Nucleus accumbens (tissue), 56 donors: Measurements from ENCODE around the gene ELOA.
A peak's percentile ranks its signal among the peaks of the same experiment; 100 is the strongest.

Experiments used
- DNase-seq, 56 donors: peaks; one replicate each; lab custom pipeline; 2025; lab: John Stamatoyannopoulos, UW

ELOA gene, protein sequence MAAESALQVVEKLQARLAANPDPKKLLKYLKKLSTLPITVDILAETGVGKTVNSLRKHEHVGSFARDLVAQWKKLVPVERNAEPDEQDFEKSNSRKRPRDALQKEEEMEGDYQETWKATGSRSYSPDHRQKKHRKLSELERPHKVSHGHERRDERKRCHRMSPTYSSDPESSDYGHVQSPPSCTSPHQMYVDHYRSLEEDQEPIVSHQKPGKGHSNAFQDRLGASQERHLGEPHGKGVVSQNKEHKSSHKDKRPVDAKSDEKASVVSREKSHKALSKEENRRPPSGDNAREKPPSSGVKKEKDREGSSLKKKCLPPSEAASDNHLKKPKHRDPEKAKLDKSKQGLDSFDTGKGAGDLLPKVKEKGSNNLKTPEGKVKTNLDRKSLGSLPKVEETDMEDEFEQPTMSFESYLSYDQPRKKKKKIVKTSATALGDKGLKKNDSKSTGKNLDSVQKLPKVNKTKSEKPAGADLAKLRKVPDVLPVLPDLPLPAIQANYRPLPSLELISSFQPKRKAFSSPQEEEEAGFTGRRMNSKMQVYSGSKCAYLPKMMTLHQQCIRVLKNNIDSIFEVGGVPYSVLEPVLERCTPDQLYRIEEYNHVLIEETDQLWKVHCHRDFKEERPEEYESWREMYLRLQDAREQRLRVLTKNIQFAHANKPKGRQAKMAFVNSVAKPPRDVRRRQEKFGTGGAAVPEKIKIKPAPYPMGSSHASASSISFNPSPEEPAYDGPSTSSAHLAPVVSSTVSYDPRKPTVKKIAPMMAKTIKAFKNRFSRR

GRCh38 chr1:23743287-23744152 is at the start of gene ELOA:
TSS of gene ELOA (plus strand) at chr1:23743471. CDS start at chr1:23743504, 33 bp downstream.
- peak in 53 of 56 donors; percentile 20 to 84 (median 55) for DNase-seq

GRCh38 chr1:23693599-23693998 is 49.7 kb upstream of the ELOA start:
- no peak for DNase-seq

DNA sequence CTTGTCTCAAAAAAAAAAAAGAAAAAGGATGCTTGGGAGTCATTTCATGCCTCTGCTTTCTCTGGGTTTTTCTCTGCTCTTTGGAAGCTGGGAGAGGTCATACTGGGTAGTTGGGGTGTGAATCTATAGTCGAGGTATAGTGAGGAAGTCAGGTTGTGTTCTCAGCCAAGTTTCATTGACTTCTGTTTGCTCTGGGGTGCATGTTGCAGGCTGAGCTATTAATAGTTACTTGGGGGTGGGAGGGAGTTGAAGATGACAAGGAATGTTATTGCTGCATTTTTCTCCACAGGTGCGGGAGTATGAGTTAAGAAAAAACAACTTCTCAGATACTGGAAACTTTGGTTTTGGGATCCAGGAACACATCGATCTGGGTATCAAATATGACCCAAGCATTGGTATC is 48.9 kb upstream of the ELOA start:
- peak in 2 of 56 donors; percentile 1 to 7 for DNase-seq

DNA sequence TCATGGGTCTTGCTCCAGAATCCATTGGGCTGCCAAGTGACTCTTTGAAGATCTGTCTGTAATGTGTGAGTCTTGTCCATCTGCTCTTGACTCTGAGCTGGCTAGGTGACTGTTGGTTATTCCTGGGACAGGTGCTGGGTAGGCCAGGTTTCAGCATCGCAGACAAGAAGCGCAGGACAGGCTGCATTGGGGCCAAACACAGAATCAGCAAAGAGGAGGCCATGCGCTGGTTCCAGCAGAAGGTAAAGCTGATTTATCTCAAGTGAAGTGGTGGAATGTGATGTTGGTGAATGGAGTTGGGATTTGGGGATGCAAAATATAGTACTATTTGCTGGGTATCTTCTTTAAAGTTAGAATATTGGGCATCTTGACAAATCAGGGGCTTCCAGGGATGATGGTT is 47.6 kb upstream of the ELOA start:
- no peak for DNase-seq

DNA sequence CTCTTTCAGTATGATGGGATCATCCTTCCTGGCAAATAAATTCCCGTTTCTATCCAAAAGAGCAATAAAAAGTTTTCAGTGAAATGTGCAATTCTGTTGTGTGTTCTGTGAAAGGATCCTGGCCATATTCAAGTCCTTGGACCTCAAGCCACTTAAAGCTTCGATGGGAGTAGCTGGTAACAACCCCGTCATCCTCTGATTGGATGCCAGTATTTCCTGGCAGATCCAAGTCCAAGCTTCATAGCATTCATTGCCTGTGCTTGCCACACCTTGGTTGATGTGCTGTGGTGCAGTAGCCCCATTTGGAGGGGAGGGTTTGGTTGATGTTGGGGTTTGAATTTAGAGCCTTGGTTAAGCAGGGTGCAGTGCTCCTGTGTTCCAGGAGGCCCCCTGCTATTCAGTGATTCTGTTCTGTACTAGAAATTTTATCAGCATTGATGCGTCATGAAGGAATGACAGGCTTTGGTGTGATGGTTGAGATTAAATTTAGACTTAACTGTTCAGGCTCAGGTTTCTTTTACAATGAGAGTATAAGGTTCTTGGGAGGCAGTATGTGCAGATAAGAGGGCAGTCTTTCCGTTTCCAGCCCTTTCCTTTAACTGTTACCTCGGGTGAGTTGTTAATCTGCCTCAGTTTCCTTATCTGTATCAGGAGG is 46.8 kb upstream of the ELOA start:
- DNase-seq: no peak

- no peak for DNase-seq
These were observed 44.8 kb upstream of the ELOA start for GRCh38 chr1:23698466-23698865.

DNA sequence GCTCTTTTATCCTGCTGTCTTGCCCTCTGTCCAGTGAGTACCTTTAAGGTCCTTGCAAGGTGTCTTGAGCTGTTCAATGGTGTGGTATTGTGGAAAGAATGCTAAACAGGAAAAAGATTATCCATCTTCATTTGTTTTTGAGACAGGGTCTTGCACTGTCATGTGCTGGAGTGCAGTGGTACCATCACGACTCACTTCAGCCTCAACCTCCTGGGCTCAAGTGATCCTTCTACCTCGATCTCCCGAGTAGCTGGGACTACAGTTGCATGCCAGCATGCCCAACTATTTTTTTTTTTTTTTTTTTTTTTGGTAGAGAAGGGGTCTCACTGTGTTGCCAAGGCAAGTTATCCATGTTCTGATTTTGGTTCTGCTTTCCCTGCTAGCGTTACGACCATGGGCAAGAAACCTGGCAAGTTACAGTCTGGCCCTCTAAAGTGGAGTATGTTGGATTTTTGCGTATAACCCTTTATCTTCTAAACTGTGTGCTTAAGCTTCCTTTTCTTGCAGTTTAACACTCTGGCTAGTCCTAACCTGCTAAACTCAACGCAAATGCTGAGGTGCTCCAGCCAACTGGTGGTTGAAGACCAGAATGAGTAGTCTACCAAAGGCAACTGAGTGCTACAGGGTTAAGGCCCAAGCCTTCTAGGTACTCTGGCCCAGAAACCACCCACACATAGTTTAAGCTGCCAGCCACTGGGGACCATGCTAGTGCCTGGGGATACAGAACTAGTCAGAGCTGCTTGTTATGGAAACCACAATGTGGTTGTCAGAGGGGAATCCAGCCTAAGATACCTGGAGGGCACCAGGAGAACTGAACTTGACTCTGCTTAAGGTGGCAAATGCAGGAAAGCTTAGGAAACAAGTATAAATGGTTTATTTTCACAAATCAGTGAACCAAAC is 43.7 kb upstream of the ELOA start:
- DNase-seq: no peak

GRCh38 chr1:23701310-23701709 is 42.0 kb upstream of the ELOA start:
- DNase-seq: no peak

DNA sequence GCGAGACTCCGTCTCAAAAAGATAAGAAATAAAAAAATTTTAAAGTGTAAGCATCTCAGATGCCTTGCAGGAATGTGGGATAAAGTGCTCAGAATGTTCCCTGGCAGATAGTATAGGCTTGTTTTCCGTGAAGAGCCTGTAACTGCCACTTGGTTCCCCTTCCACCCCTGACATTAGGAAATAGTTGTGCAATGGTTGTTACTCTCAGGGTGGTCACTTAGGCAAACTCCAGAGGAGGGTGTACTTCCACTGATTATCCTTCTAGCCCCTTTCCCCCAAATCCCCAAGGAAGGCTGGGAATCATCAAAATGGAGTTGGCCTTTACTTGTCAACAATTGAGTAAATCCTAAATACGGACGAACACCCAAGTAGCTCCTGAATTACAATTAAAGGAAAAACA is 41.3 kb upstream of the ELOA start:
- DNase-seq: no peak

DNA sequence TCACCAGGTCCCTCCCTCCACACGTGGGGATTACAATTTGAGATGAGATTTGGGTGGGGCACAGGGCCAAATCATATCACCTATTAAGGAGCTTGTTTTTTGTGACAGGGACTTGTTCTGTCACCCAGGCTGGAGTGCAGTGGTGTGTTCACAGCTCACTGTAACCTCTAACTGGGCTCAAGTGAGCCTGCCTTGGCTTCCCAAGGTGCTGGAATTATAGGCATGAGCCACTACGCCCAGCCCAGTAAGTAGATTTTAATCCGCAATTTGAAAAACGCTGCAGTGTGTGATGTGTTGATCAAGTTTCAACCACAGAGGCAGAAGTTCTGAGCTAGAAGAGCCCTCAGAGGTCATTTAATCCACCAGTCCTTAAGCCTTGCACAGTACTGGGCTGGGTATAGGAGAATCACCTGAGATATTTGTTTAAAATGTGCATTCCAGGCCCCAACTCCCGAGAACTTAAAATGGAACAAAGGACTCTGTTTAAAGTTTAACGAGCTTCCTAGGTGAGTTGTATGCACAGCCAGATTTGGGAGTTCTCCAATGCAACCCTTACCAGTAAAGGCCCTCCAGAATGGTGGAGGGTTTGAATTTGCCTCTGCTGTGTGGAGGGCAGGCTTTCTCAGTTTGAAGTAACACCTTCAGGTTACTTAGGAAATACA is 38.3 kb upstream of the ELOA start:
- DNase-seq: no peak

DNA sequence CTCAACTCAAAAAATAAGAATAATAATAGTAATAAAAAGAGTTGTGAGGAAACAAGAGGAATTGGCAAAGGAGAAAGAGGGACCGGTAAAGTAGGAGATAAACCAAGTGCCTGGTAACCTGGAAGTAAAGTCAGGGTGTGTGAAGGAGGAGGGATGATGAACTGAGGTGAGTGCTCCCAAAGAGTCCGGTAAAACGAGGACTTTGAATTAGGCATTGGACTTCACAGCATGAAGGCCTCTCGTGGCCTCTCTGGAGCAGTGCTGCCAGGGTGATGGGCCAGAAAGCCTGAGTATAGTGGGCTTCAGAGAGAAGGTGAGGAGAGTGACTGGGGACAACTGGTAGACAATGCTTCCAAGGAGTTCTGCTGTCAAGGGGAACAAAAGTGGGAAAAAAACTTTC is 34.0 kb upstream of the ELOA start:
- DNase-seq: no peak

DNA sequence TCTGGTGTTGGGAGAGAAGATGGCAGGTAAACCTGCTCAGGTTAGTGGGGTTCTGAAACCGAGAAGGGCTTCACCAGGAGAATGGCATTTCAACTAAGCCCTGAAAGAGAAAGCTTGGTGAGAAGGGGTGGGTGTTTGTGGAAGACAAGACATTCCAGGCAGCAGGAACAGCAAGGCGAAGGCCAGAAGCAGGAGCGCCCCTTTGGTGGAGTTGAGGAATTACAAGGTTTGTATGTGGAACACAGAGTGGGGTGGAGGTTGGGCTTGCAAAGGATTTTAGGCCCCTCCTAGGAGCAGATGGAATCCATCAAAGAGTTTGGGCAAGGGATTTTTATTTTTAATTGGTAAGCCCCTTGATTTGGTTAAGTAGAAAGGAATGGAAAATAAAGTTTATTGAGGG is 24.8 kb upstream of the ELOA start:
- DNase-seq: no peak

GRCh38 chr1:23719162-23719820 is 24.0 kb upstream of the ELOA start:
- no peak for DNase-seq

DNA sequence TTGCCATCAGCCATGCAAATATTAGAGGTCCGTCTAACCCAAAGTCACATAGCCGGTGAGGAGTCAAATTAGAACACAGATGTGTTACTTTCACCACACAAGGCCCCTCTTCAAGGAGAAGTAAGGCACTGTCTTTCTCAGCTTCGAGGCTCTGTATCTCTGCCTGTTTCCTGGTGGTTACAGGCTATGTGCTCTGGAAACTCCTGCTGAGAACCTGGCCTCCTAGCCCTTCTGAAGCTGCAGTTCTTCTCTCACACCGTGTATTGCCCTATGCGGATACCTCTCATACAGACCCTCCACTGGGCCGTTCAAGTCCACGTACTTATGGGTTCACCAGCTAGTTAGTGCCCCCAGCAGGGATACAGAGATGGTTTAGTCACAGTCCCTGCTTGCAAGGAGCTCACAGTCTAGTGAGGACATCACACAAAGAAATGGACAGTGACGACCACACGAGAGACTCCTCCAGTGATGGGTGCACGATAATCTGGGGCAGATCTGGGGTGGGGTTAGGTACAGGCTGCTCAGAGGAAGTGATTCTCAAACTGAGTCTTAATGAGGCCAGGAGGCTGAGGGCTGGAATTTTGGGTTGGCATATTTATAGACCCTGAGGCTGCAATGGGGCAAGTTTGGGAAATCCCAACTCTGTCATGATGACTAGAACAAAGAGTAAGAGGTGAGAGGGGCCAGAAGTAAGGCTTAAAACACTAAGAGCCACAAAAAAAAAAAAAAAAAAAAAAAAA is 22.8 kb upstream of the ELOA start:
- no peak for DNase-seq

- DNase-seq: no peak
These were observed 20.6 kb upstream of the ELOA start for GRCh38 chr1:23722652-23723051.

GRCh38 chr1:23726686-23727085 is 16.6 kb upstream of the ELOA start:
- no peak for DNase-seq

DNA sequence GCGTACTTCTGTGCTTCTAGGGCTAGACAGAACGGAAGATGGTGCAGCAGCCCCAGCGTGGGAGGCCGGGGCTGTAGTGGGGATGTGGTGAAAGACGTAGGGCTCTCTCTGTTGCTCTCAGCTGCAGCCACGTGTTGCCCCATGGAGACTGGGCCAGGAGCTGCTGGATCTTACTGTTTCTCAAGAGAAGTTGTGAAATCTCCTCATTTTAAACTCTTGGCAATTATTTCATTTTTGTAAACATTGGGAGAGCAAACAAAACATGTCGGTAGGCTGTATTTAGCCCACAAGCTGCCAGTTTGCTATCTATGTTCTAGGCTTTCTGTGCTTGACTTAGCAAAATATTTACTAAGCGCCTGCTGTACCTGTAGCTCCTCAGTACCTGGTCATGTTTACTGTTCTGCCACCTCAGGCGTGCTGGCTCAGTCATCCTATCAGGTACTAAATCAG is 15.9 kb upstream of the ELOA start:
- peak in 15 of 56 donors; percentile 5 to 41 (median 10) for DNase-seq
